Stimulated activated CD4-positive, alpha-beta T cell treated with anti-CD3 and anti-CD28 coated beads, Interleukin-15, amount 100 ng/mL, for 48 hours (primary cell): ENCODE data around the gene GREB1.

Experiments
- DNase-seq, 2 donors: peaks; one replicate each; pipeline ENCODE4 v3.0.0-alpha.2; 2020; ENCODE audit warnings: low read depth in 2 of 2

Gene GREB1

DNA sequence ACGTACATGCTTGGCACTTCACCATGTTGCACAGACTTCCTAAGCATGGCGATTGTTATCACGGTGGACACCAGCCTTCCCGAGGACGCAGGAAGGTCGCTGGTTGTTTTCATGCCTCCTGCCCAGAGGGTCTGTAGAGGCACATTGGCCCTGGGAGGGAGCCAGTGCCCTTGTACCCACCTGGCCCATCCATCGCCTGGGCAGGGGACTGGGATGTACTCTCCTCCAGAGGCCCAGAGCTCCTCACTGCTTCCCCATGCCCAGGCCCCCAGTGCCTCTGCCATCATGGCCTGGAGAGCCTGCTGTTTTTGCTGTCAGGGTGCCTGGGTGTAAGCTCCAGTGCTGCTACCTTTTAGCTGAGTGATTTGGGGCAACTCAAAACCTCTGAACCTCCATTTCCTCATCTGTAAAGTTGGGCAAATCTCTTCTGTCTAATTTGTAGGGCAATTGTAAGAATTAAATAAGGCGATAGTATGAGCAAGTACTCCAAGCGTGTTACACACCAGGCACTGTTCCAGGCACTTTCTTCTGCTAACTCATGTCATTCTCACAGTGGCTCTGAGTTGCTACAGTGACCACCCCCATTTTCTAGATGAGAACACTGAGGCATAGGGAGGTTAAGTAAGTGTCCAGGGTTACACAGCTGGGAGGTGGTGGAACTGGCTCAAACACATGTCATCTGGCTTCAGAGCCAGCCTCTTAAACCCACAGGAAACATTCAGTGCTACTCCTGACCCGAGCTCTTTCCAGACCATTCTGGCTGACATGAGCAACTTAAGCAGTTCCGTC is 45.3 kb downstream of the GREB1 start:
- DNase-seq, result no peak

- no peak for DNase-seq
Observed at GRCh38 chr2:11579867-11580659, 46.2 kb downstream of the GREB1 start.

DNA sequence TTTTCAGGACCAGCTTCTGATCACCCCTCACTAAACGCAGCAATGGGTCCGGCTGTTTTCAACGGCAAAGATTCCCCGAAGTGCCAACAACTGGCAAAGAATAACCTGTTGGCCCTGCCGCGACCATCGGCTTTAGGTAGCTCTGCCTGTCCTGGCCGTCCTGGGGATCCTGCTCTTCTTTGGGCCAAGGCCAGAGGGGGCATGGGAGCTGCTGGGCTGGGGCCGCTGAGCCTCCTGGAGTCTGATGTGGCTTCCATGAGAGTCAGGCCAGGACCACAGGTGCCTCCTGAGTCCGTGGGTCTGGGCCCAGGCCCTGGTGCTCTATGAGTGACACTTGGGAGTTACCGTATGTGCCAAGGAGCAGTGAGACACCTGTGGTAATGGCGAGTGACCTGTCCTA is 46.9 kb downstream of the GREB1 start:
- DNase-seq, result no peak

DNA sequence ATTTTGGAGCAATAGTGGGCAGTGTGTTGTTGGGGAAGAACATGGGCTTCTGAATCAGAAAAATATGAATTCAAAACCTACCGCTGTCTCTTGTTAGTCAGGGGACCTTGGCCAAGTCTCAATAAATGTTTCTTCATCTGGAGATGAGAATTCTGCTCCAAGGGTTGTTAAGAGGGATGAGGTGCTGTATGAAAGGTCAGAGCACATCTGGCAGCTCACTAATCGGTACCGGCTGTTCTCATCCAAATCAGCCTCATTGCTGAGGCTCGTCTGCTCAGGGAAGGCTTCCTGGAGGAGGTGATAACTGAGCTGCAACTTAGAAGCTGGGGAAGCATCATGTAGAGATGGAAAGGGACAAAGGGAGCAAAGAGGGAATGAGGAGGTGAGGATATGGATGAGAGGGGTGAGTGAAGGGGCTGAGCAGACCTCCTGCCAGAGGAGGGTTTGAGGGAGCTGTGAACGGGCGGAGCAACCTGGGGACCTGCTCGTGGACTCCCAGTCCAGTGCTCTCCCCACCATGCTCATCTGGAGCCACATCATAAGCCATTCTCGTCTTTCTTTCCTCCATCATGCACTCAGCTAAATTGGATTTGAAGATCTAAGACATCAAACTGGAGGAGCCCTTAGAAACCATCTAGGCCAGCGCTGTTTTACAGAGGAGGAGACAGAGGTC is 47.4 kb downstream of the GREB1 start:
- no peak for DNase-seq

DNA sequence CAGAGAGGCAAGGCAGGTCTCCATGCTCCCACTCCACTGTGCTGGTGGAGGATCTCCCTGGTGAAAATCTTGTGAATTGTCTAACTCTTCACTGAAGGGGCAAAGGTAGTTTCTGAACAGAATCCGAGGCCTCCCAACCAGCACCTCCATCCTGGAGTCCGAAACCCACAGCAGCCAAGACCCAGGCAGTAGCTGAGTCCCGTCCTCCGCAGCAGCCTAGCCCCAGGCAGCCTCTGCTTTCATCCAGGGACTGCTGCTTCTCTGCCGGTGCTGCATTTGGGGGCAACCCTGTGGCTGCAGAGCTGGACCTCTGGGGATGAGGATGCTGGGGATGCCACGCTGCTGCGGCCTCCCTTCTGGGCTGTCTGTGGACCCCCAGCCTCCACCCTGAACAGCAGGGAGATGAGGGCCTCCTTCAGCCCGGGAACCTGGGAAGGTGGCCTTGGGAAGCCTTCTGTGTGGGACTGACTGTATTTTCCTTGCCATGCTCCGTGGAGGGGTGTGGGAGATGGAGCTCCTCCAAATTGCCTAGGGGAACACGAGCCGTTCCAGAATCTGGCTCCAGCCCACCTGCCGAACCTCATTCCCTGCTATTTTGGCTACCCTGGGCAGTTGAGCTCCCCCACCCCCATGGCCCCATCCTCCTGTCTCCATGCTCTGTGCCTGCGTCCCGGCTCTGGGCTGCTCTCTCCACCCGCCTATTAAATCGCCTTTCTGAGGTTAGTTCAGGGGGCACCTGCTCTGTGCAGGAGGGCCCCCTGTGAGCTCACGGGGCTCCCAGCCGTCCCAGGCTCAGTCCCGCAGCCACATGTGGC is 48.2 kb downstream of the GREB1 start:
- DNase-seq, result no peak

DNA sequence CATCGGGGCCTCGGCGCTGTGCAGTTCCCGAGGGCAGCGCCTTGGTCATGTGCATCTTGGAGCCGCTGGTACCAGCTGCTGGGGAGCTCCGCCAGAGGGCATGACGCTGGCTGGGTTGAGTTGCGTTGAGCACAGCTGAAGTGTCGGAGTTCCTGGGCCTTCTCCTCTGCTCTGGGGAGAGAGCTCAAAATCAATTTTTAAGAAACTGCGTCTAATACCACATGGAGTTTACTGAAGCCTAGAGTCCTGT is 48.7 kb downstream of the GREB1 start:
- no peak for DNase-seq

DNA sequence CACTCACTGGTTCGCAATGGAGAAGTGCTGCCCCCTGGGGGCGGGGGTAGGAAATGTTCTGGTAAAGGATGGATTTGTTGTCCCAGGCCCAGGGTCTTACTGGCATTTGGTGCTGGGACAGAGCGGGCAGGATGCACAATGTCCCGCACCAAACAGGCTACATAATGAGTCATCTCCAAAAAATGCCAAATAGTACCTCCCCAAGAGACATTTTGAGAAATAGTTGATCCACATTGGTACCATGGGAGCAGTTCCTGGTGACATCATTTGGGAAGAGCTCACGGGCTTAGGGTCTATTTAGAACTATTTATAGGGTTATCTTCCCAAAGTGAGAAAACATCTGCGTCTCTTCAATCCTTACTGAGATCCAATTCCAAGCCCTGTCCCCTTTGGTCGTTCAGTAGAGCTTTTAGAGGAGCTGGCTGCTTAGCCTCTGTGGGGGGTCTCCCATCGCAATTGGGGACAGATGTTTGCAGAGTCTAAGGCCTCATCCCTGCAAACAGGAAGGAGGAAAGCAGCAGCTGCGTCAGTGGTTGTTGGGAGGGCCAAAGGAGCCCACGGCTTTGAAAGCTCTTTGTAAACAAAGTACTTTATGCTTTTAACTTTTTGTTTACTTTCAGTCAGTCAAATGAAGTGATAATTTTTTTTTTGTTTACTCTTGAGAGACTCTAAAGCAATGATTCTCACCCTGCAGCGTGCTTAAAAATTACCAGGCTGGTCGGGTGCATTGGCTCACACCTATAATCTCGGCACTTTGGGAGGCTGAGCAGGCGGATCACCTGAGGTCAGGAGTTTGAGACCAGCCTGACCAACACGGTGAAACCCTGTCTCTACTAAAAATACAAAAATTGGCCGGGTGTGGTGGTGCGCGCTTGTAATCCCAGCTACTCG is 49.3 kb downstream of the GREB1 start:
- peak; percentile 47 to 52 for DNase-seq

DNA sequence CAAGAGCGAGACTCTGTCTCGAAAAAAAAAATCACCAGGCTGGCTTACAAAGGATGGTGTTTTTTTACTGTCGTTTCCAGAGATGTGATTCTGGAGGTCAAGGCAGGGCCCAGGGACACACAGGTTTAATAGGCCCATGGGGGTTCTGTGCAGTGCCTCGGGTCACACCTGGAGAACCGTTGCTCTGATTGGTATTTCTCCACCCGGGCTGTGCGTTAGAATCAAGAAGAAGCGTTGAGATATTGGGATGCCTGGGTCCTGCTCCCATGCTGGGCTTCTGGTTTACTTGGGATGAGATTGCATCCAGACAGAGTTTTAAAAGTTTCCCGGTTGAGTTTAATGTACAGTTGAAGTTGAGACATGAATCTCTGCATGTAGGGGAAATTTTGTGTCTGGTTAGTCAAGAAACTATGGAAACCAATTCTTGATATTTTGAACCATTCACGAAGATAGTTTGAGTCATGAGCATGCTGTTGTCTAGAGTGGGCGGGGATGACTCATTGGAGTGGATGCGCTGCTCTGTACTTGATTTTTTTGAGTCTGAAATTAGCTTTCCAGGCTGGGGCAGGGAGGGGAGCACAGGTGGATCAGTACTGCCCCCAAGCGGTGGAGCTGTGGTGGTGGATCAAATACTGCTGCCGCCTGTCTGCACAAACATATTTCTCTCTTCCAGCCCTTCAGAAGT is 50.1 kb downstream of the GREB1 start:
- peak; percentile 88 to 93 for DNase-seq

DNA sequence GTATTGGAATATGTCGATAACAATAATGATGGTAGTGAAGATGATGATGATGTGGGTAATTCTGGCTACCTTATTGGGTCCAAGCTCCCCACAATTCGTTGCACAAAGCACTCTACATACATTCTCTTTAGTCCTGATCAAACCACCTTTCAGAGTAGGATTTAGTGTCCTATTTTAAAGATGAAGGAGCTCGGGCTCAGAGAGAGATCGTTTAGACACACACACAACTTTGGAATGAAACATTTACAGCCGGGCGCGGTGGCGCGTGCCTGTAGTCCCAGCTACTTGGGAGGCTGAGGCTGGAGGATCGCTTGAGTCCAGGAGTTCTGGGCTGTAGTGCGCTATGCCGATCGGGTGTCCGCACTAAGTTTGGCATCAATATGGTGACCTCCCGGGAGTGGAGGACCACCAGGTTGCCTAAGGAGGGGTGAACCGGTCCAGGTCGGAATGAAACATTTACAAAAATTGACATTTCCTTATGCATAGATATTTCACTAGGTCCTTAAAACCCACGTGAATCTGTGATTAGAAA is 50.7 kb downstream of the GREB1 start:
- DNase-seq, result no peak

GRCh38 chr2:11585071-11585470 is 51.2 kb downstream of the GREB1 start:
- no peak for DNase-seq

DNA sequence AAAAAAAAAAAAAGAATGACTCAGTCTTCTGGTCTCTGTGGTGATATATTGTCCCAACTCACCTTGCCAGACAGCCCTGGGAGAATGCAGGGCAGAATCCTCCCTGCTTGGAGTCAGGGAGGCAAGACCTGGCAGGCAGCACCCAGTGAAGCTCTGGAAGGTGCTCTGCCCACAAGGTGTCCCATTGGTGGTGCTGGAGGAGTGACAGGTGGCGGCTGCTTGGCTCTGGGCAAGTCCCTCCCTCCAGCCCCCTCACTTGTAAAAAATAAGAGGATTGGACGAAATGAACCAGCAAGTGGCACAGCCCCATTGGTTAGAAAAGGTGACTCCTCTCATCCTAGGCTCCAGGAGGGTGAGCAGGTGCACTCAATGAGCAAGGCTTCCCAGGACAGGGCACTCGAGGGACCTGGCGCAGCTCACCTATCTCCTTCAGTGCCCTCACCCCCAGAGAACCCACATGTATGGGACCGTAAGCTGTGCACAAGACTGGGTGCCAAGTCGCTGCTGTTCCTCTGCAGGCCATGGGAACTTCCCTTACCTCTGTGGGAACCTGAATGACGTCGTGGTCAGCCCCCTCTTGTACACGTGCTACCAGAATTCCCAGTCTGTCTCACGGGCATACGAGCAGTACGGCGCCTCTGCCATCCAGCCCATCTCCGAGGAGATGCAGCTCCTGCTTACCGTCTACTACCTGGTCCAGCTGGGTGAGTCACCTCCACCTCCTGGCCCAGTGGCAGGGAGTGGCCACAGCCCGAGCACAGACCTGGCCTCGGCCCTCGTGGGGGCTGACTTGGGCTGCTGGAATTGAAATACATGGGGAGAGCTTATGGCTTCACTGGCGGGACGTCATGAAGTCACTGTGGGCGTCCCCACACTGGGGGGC is 54.6 kb downstream of the GREB1 start:
- no peak for DNase-seq

GRCh38 chr2:11589316-11589940 is 55.6 kb downstream of the GREB1 start:
- no peak for DNase-seq

- no peak for DNase-seq
Observed at GRCh38 chr2:11590193-11590592, 56.3 kb downstream of the GREB1 start.

DNA sequence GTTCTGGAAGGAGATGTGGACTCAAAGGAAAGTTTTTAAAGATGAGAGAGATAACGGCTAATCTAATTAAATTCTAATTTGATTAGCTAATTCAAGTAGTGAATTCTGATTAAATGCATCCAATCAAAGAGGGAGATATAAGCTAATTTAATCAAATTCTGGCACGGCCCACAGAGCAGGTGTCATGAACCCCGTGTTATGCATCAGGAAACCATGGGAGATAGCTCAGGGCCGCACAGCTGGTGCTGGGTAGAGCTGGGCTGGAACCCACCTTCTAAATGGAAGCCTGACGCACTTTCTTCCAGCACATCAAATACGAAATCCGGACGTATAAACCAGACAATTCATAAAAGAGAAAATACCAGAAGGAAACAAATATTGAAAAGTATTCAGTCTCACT is 57.2 kb downstream of the GREB1 start:
- DNase-seq, result no peak

- DNase-seq, result no peak
Observed at GRCh38 chr2:11592671-11593574, 59.1 kb downstream of the GREB1 start.

- DNase-seq, result no peak
Observed at GRCh38 chr2:11596801-11597200, 63.0 kb downstream of the GREB1 start.

DNA sequence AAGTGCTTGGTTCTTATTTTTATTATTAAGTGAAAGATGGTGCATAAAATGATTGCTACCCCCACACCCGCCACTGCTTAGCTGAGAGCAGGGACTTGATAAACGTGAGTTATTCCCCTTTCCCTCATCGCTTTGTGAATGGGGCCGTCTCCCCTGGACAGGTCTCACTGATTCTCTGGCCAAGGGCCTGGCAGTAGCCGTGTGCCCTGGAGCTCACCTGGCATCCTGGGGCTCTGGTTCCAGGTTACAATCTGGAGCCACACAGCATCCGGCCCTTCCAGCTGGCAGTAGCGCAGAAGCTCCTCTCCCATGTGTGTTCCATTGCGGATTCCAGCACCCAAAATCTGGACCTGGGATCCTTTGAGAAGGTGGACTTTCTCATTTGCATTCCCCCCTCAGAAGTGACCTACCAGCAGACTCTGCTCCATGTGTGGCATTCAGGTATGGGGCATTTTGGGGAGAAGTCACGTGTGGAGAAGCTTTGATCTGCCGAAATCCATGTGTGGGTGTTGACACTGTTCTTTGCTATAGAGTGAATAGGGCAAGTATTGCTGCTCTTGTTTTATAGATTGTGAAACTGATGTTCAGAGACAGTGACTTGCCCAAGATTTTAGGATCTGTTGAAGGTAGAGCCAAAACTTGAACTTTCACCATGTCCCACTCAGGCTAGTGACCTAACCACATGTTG is 63.8 kb downstream of the GREB1 start:
- no peak for DNase-seq
